PC-3 (cell line): Measurements from ENCODE around the gene REC8.

ENCODE experiments used
- CTCF ChIP-seq: fragments of 300-600 bp; sonication (generic); conservative IDR thresholded peaks from 2 replicates; pipeline ENCODE4 v1.5.1; 2017; ENCODE audit warnings: antibody characterized with exemption, low read depth, mild to moderate bottlenecking, low read length
- EZH2 ChIP-seq: fragments of 300-600 bp; sonication (generic); IDR thresholded peaks from one replicate; pipeline ENCODE4 v1.6.1; 2017; ENCODE audit warnings: antibody characterized with exemption, mild to moderate bottlenecking, low read length; ENCODE audit not compliant: unreplicated experiment
- EZH2phosphoT487 ChIP-seq: fragments of 300-600 bp; sonication (generic); IDR thresholded peaks from 2 replicates; pipeline ENCODE4 v1.6.1; 2018; ENCODE audit warnings: mild to moderate bottlenecking, antibody characterized with exemption, low read length, borderline replicate concordance

GRCh38 chr14:24127673-24128072 lies 44.2 kb upstream of the REC8 start:
- TF ChIP-seq EZH2 (no peak), CTCF (no peak), EZH2phosphoT487 (no peak)
